Natural killer cell (primary cell): ENCODE measurements around the gene CH25H. TPM values are rescaled to one million over a fixed set of nuclear protein-coding genes. Genes with fewer than 3 reads are reported as not detected.

Experiments used
- ATAC-seq, 3 donors: fragments of 150-1000 bp in 2 of 3; fragments of 200-7000 bp in 1 of 3; cut with Tn5 transposase; 1 replicate in 1 of 3; 2 replicates in 2 of 3; pipeline ENCODE4 v1.10.0; 2021; ENCODE audit warnings: mild to moderate bottlenecking in 2 of 3, moderate library complexity in 2 of 3
- DNase-seq, 2 donors: peaks; one replicate each; pipeline versions ENCODE4 v3.0.0 to v3.0.0-alpha.2; 2013 to 2021; ENCODE audit warnings: mixed read lengths in 1 of 2
- H3K27ac ChIP-seq: one replicate; pipeline ENCODE4 v1.5.1; 2013; ENCODE audit warnings: mild to moderate bottlenecking, low read length
- H3K27me3 ChIP-seq: one replicate; pipeline ENCODE4 v1.6.1; 2013; ENCODE audit warnings: low read length; ENCODE audit not compliant: control insufficient read depth, insufficient read depth
- H3K36me3 ChIP-seq: one replicate; pipeline ENCODE4 v1.6.1; 2013; ENCODE audit warnings: low read length; ENCODE audit not compliant: control insufficient read depth, insufficient read depth
- H3K4me1 ChIP-seq: one replicate; pipeline ENCODE4 v1.6.1; 2013; ENCODE audit warnings: low read length; ENCODE audit not compliant: control insufficient read depth, insufficient read depth
- H3K4me3 ChIP-seq: one replicate; pipeline ENCODE4 v1.5.1; 2013; ENCODE audit warnings: low read length
- H3K9me3 ChIP-seq: one replicate; pipeline ENCODE4 v1.6.1; 2013; ENCODE audit warnings: low read length; ENCODE audit not compliant: control insufficient read depth, insufficient read depth
- H3K27ac Mint-ChIP-seq, 2 donors: one replicate each; pipeline ENCODE4 v1.8.0; 2022; ENCODE audit warnings: mild to moderate bottlenecking in 2 of 2, mixed read lengths in 2 of 2, moderate library complexity in 1 of 2
- H3K27me3 Mint-ChIP-seq, 2 donors: one replicate each; pipeline ENCODE4 v1.8.0; 2022; ENCODE audit warnings: low read depth in 2 of 2, mixed read lengths in 2 of 2
- H3K36me3 Mint-ChIP-seq: one replicate; pipeline ENCODE4 v1.8.0; 2022; ENCODE audit warnings: mixed read lengths
- H3K4me1 Mint-ChIP-seq, 2 donors: one replicate each; pipeline ENCODE4 v1.8.0; 2022; ENCODE audit warnings: mixed read lengths in 2 of 2
- H3K4me3 Mint-ChIP-seq: one replicate; pipeline ENCODE4 v1.8.0; 2022; ENCODE audit warnings: mild to moderate bottlenecking, moderate library complexity, mixed read lengths
- H3K9me3 Mint-ChIP-seq, 2 donors: one replicate each; pipeline ENCODE4 v1.8.0; 2022; ENCODE audit warnings: mixed read lengths in 2 of 2
- WGBS: methylation state at CpG from one replicate; pipeline ENCODE4 v1.1.7; 2013; ENCODE audit warnings: missing lambda C conversion rate; ENCODE audit not compliant: insufficient coverage; 5-methylcytosine and 5-hydroxymethylcytosine counted together
- intact Hi-C: fragments of 100-400 bp; cut with micrococcal nuclease; formaldehyde crosslinking; loops from one replicate; pipeline ENCODE4 v1.14.2; 2022
- total RNA-seq, 4 donors: library from RNA; stranded (reverse); fragments of 120-200 nt in 1 of 4; gene quantifications; one replicate each; pipeline versions ENCODE4 v1.2.3 to v1.2.4, GENCODE V29; 2013 to 2022
- TF ChIP-seq, protein P1 (sequence below): fragments of 200-600 bp; IDR thresholded peaks from one replicate; pipeline ENCODE4 v1.8.0; 2022; ENCODE audit warnings: antibody characterized with exemption

Gene CH25H
- total RNA-seq, 3 donors from 2014 or later (not counting 1 experiment from before 2014, with no cell fraction given) = 0.20 TPM; not detected in 2

DNA sequence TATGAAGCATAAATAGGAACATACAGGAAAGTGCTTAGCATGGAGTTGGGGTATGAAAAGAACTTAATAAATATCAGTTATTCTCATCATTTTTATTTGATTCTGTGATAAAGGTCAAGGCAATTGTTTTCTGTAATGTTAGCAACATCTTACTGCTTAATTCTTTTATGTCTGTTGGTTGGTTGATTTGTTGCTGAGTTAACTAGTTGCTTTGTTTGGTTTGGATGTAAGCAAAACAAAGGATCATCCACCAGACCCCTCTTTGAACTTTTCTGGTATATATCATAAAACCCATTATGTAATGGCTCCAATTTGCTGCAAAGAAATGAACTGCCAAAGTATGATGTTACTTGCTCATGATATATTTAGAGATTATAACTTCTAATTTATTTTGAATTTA is 44.5 kb downstream of the CH25H start:
- DNase-seq (no peak), ATAC-seq (no peak)
- TF ChIP-seq, protein P1, sequence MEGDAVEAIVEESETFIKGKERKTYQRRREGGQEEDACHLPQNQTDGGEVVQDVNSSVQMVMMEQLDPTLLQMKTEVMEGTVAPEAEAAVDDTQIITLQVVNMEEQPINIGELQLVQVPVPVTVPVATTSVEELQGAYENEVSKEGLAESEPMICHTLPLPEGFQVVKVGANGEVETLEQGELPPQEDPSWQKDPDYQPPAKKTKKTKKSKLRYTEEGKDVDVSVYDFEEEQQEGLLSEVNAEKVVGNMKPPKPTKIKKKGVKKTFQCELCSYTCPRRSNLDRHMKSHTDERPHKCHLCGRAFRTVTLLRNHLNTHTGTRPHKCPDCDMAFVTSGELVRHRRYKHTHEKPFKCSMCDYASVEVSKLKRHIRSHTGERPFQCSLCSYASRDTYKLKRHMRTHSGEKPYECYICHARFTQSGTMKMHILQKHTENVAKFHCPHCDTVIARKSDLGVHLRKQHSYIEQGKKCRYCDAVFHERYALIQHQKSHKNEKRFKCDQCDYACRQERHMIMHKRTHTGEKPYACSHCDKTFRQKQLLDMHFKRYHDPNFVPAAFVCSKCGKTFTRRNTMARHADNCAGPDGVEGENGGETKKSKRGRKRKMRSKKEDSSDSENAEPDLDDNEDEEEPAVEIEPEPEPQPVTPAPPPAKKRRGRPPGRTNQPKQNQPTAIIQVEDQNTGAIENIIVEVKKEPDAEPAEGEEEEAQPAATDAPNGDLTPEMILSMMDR = no peak
- peaks cover 13 to 40% of the 10 kb centered on the region in 2 donors for H3K27me3 Mint-ChIP-seq
- Histone ChIP-seq H3K9me3 (no peaks in the 10 kb centered on the region), H3K36me3 (no peaks in the 10 kb centered on the region), H3K27me3 (no peaks in the 10 kb centered on the region), H3K27ac (no peak overlapping the region), H3K4me1 (no peaks in the 10 kb centered on the region), H3K4me3 (no peak overlapping the region)
- H3K27ac Mint-ChIP-seq = no peak overlapping the region
- no peaks in the 10 kb centered on the region for H3K9me3 Mint-ChIP-seq
- no peaks in the 10 kb centered on the region for H3K36me3 Mint-ChIP-seq
- H3K4me1 Mint-ChIP-seq = peaks cover 8 to 10% of the 10 kb centered on the region in 2 donors
- intact Hi-C loops = no loop called here
- H3K4me3 Mint-ChIP-seq = no peak overlapping the region

DNA sequence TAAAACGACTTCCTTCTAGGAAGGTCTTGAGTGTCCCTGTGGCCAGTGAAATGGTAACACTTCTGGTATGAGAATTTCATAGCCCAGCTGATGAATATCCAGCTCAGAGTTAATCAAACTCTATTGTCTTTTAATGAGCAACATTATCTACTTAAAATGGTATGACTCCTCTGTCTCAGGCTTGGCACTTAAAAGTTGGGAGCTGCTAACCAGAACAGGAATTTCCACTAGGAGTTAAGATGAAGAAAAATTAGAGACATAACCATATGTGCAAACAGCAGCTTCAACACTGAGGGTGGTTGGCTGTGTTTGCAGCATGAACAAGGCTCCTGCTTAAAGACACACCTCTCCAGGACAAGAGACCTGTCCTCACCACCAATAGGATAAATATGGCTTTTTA is 46.8 kb downstream of the CH25H start:
- 86% methylated on average over 1 of the region's 1 CpG for WGBS
- H3K36me3 ChIP-seq = no peaks in the 10 kb centered on the region
- no peak overlapping the region for H3K27ac Mint-ChIP-seq
- TF ChIP-seq, protein P1 = no peak
- no peak overlapping the region for H3K27ac ChIP-seq
- intact Hi-C loops = no loop called here
- peaks cover 8 to 10% of the 10 kb centered on the region in 2 donors for H3K4me1 Mint-ChIP-seq
- DNase-seq = no peak
- no peaks in the 10 kb centered on the region for H3K9me3 ChIP-seq
- H3K9me3 Mint-ChIP-seq = no peaks in the 10 kb centered on the region
- peaks cover 13 to 44% of the 10 kb centered on the region in 2 donors for H3K27me3 Mint-ChIP-seq
- H3K4me3 ChIP-seq = no peak overlapping the region
- no peaks in the 10 kb centered on the region for H3K36me3 Mint-ChIP-seq
- H3K4me3 Mint-ChIP-seq = no peak overlapping the region
- no peak for ATAC-seq
- H3K4me1 ChIP-seq = peaks cover 4% of the 10 kb centered on the region
- H3K27me3 ChIP-seq = no peaks in the 10 kb centered on the region

DNA sequence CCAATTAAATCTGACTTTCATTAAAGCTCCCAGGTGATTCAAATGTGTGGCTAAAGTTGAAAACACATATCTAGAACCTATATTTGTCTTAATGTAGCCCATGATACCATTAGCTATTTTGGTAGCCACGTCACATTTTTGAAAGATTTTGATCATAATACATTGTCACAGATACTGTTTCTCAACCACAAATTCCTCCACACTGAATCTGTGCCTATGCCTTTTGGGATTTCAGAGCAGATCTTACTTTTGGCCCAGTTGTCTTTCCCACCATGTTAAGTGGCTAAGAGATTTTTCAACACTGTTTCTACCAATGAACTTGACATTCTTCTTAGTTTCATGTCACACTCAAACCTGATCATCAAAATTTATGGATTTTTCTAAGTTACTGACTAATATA is 47.4 kb downstream of the CH25H start:
- Histone ChIP-seq H3K4me1 (peaks cover 4% of the 10 kb centered on the region), H3K27ac (no peak overlapping the region), H3K9me3 (no peaks in the 10 kb centered on the region), H3K27me3 (no peaks in the 10 kb centered on the region), H3K4me3 (no peak overlapping the region), H3K36me3 (no peaks in the 10 kb centered on the region)
- DNase-seq (no peak), ATAC-seq (no peak)
- Mint-ChIP-seq H3K9me3 (no peaks in the 10 kb centered on the region), H3K4me1 (peaks cover 8 to 10% of the 10 kb centered on the region in 2 donors), H3K27ac (no peak overlapping the region), H3K36me3 (no peaks in the 10 kb centered on the region), H3K27me3 (peaks cover 17 to 44% of the 10 kb centered on the region in 2 donors), H3K4me3 (no peak overlapping the region)
- WGBS = 92% methylated on average over 1 of the region's 1 CpG
- intact Hi-C loops = no loop called here
- TF ChIP-seq, protein P1 = no peak

GRCh38 chr10:89159316-89159715 is 47.8 kb downstream of the CH25H start:
- Mint-ChIP-seq H3K27ac (no peak overlapping the region), H3K36me3 (no peaks in the 10 kb centered on the region), H3K4me1 (peaks cover 8 to 10% of the 10 kb centered on the region in 2 donors), H3K9me3 (no peaks in the 10 kb centered on the region), H3K27me3 (peaks cover 13 to 44% of the 10 kb centered on the region in 2 donors), H3K4me3 (no peak overlapping the region)
- ATAC-seq = no peak
- TF ChIP-seq, protein P1 = no peak
- no peak overlapping the region for H3K4me3 ChIP-seq
- H3K36me3 ChIP-seq = no peaks in the 10 kb centered on the region
- no peak overlapping the region for H3K27ac ChIP-seq
- no peak for DNase-seq
- no peaks in the 10 kb centered on the region for H3K9me3 ChIP-seq
- no peaks in the 10 kb centered on the region for H3K27me3 ChIP-seq
- H3K4me1 ChIP-seq = peaks cover 4% of the 10 kb centered on the region
- intact Hi-C loops = no loop called here
